Measurements from ENCODE around the gene KCNIP1.
A peak's percentile ranks its signal among the peaks of the same experiment; 100 is the strongest.

The KCNIP1 gene

GRCh38 chr5:170563824-170564567, 60.2 kb downstream of the KCNIP1 start:
- no peak for DNase-seq (ENCODE audit: low read depth)

GRCh38 chr5:170565072-170565471, 61.3 kb downstream of the KCNIP1 start:
- no peak for DNase-seq (ENCODE audit: low read depth)

GRCh38 chr5:170569101-170569500, 65.3 kb downstream of the KCNIP1 start:
- DNase-seq (ENCODE audit: low read depth), result no peak

- DNase-seq (ENCODE audit: low read depth), result no peak
Observed at GRCh38 chr5:170570476-170570875, 66.7 kb downstream of the KCNIP1 start.

GRCh38 chr5:170571281-170571731, 67.5 kb downstream of the KCNIP1 start:
- DNase-seq (ENCODE audit: low read depth), result peak; percentile 16

GRCh38 chr5:170571875-170572852, 68.3 kb downstream of the KCNIP1 start:
- no peak for DNase-seq (ENCODE audit: low read depth)

GRCh38 chr5:170573114-170573513, 69.3 kb downstream of the KCNIP1 start:
- DNase-seq (ENCODE audit: low read depth), result no peak

GRCh38 chr5:170573660-170574059, 69.8 kb downstream of the KCNIP1 start:
- no peak for DNase-seq (ENCODE audit: low read depth)

- peak; percentile 25 for DNase-seq (ENCODE audit: low read depth)
Observed at GRCh38 chr5:170576602-170577535, 73.0 kb downstream of the KCNIP1 start.

GRCh38 chr5:170579601-170580000, 75.8 kb downstream of the KCNIP1 start:
- DNase-seq (ENCODE audit: low read depth), result no peak

- DNase-seq (ENCODE audit: low read depth), result no peak
Observed at GRCh38 chr5:170581211-170581610, 77.4 kb downstream of the KCNIP1 start.

- DNase-seq (ENCODE audit: low read depth), result no peak
Observed at GRCh38 chr5:170582644-170583330, 79.0 kb downstream of the KCNIP1 start.

GRCh38 chr5:170584003-170584402, 80.2 kb downstream of the KCNIP1 start:
- DNase-seq (ENCODE audit: low read depth), result no peak

- no peak for DNase-seq (ENCODE audit: low read depth)
Observed at GRCh38 chr5:170584450-170585058, 80.7 kb downstream of the KCNIP1 start.

GRCh38 chr5:170585273-170585948, 81.6 kb downstream of the KCNIP1 start:
- no peak for DNase-seq (ENCODE audit: low read depth)

- no peak for DNase-seq (ENCODE audit: low read depth)
Observed at GRCh38 chr5:170587808-170588207, 84.0 kb downstream of the KCNIP1 start.

- no peak for DNase-seq (ENCODE audit: low read depth)
Observed at GRCh38 chr5:170589643-170590042, 85.8 kb downstream of the KCNIP1 start.

GRCh38 chr5:170590566-170590965, 86.7 kb downstream of the KCNIP1 start:
- DNase-seq (ENCODE audit: low read depth), result no peak

- no peak for DNase-seq (ENCODE audit: low read depth)
Observed at GRCh38 chr5:170591054-170591453, 87.2 kb downstream of the KCNIP1 start.

GRCh38 chr5:170596482-170597044, 92.7 kb downstream of the KCNIP1 start:
- DNase-seq (ENCODE audit: low read depth), result no peak

All from fibroblast of gingiva (primary cell).